Measurements from ENCODE around the gene CFAP157. TPM values are rescaled to one million over a fixed set of nuclear protein-coding genes. Genes with fewer than 3 reads are reported as not detected.

CFAP157 gene
- total and polyA plus RNA-seq, 12 donors, result 0.11 to 0.94 (median 0.29) TPM; not detected in 5

GRCh38 chr9:127712867-127713266, 6.1 kb downstream of the CFAP157 start:
- H3K36me3 ChIP-seq (replicated peaks in 1 of 2), result no peaks in the 10 kb centered on the region
- TF ChIP-seq POLR2A (IDR thresholded peaks at IDR 0.05), result no peak
- WGBS, 4 donors, result 87 to 95% (median 94%) methylated on average over 9 to 10 of the region's 10 CpGs; no CpG with 5 or more reads in 1 of the 4 donors
- H3K27me3 ChIP-seq, result no peaks in the 10 kb centered on the region
- DNase-seq, result no peak
- no peak overlapping the region for H3K27ac ChIP-seq
- H3K4me3 ChIP-seq, result no peak overlapping the region
- peaks cover 14 to 20% of the 10 kb centered on the region in 2 donors for H3K4me1 ChIP-seq (replicated peaks in 1 of 2)
- no peaks in the 10 kb centered on the region for H3K9me3 ChIP-seq (replicated peaks in 1 of 3)
- intact Hi-C loops (cut with DNase I), result no loop called here

- Histone ChIP-seq H3K27me3 (no peaks in the 10 kb centered on the region), H3K27ac (no peak overlapping the region), H3K36me3 (replicated peaks in 1 of 2) (no peaks in the 10 kb centered on the region), H3K9me3 (replicated peaks in 1 of 3) (no peaks in the 10 kb centered on the region), H3K4me3 (peak overlapping the region in 2 of 4 donors; percentile 87 to 98), H3K4me1 (replicated peaks in 1 of 2) (peaks cover 14 to 22% of the 10 kb centered on the region in 2 donors)
- no peak for DNase-seq
- intact Hi-C loops (cut with DNase I), result no loop called here
- TF ChIP-seq POLR2A (IDR thresholded peaks at IDR 0.05), result no peak
- no peak for TF ChIP-seq CTCF (IDR thresholded peaks at IDR 0.05)
- WGBS, 4 donors, result 70 to 78% (median 77%) methylated on average over 6 to 19 of the region's 19 CpGs
Observed at GRCh38 chr9:127714020-127714750, 7.4 kb downstream of the CFAP157 start.

- 0 to 1% (median 1%) methylated on average over 27 to 44 of the region's 44 CpGs; no CpG with 5 or more reads in 1 of the 4 donors for WGBS, 4 donors
Observed at GRCh38 chr9:127714951-127715469, 8.2 kb downstream of the CFAP157 start.

GRCh38 chr9:127715470-127716337, 8.9 kb downstream of the CFAP157 start, which contains the start of the genes PTRH1 and TTC16:
Gene PTRH1, minus strand, starts transcription at chr9:127715663. Its CDS starts 24 bp downstream, at chr9:127715639.
Gene TTC16, plus strand, starts transcription at chr9:127716079. Its CDS starts 67 bp downstream, at chr9:127716146.
- Histone ChIP-seq H3K27ac (peak within 1 kb of the TSS; percentile 36 to 85 (median 80)), H3K27me3 (no peaks in the 10 kb centered on the region), H3K4me1 (replicated peaks in 1 of 2) (peaks cover 14 to 22% of the 10 kb centered on the region in 2 donors), H3K4me3 (peak within 1 kb of the TSS; percentile 49 to 98 (median 76)), H3K9me3 (replicated peaks in 1 of 3) (no peaks in the 10 kb centered on the region), H3K36me3 (replicated peaks in 1 of 2) (no peaks in the 10 kb centered on the region)
- intact Hi-C loops (cut with DNase I), result no loop called here
- peak; percentile 97 to 98 (median 98) for DNase-seq
- peak in 1 of 2 donors; percentile 68 for TF ChIP-seq POLR2A (IDR thresholded peaks at IDR 0.05)
- no peak for TF ChIP-seq CTCF (IDR thresholded peaks at IDR 0.05)
- 2 to 12% (median 5%) methylated on average over 7 to 65 of the region's 65 CpGs for WGBS, 4 donors

More at GRCh38 chr9:127714951-127715469, 8.2 kb downstream of the CFAP157 start:
- intact Hi-C loops (cut with DNase I), result no loop called here
- peaks cover 14 to 22% of the 10 kb centered on the region in 2 donors for H3K4me1 ChIP-seq (replicated peaks in 1 of 2)
- peak overlapping the region; percentile 49 to 98 (median 76) for H3K4me3 ChIP-seq
- peak overlapping the region in 4 of 5 donors; percentile 73 to 85 (median 80) for H3K27ac ChIP-seq
- H3K36me3 ChIP-seq (replicated peaks in 1 of 2), result no peaks in the 10 kb centered on the region
- TF ChIP-seq POLR2A (IDR thresholded peaks at IDR 0.05), result no peak
- TF ChIP-seq CTCF (IDR thresholded peaks at IDR 0.05), result no peak
- peak in 2 of 7 donors; percentile 38 to 49 for DNase-seq
- H3K9me3 ChIP-seq (replicated peaks in 1 of 3), result no peaks in the 10 kb centered on the region
- no peaks in the 10 kb centered on the region for H3K27me3 ChIP-seq
